Spleen (tissue), 11 donors: ENCODE results near the gene CSGALNACT2. TPM values are rescaled to one million over a fixed set of nuclear protein-coding genes. Genes with fewer than 3 reads are reported as not detected.

ENCODE experiments used
- DNase-seq: peaks from one replicate; pipeline ENCODE4 v3.0.0-alpha.2; 2020
- H3K27ac ChIP-seq, 8 donors: fragments of 200-600 bp; sonication (generic) in 7 of 8; 1 replicate in 4 of 8; 2 replicates in 4 of 8; pipeline versions ENCODE4 v1.5.0 to v1.8.0; 2016 to 2021; ENCODE audit warnings: inconsistent platforms in 4 of 8, mild to moderate bottlenecking in 4 of 8, moderate library complexity in 1 of 8
- H3K27me3 ChIP-seq, 7 donors: fragments of 200-600 bp; sonication (generic) in 6 of 7; replicated peaks in 1 of 7; 1 replicate in 4 of 7; 2 replicates in 3 of 7; pipeline versions ENCODE4 v1.5.0 to v1.8.0; 2016 to 2021; ENCODE audit warnings: inconsistent platforms in 3 of 7, mild to moderate bottlenecking in 1 of 7
- H3K36me3 ChIP-seq, 6 donors: fragments of 200-600 bp; sonication (generic) in 5 of 6; 1 replicate in 4 of 6; 2 replicates in 2 of 6; pipeline versions ENCODE4 v1.5.0 to v1.8.0; 2016 to 2021; ENCODE audit warnings: inconsistent platforms in 2 of 6
- H3K4me1 ChIP-seq, 6 donors: fragments of 200-600 bp; sonication (generic) in 5 of 6; 1 replicate in 3 of 6; 2 replicates in 3 of 6; pipeline versions ENCODE4 v1.5.0 to v1.8.0; 2016 to 2021; ENCODE audit warnings: inconsistent platforms in 3 of 6
- H3K4me3 ChIP-seq, 8 donors: fragments of 200-600 bp; sonication (generic) in 7 of 8; 1 replicate in 4 of 8; 2 replicates in 4 of 8; pipeline versions ENCODE4 v1.5.0 to v1.8.0; 2016 to 2021; ENCODE audit warnings: inconsistent platforms in 4 of 8, mild to moderate bottlenecking in 4 of 8, moderate library complexity in 2 of 8
- H3K9me3 ChIP-seq, 8 donors: fragments of 200-600 bp; sonication (generic) in 7 of 8; 1 replicate in 4 of 8; 2 replicates in 4 of 8; pipeline versions ENCODE4 v1.5.0 to v1.8.0; 2016 to 2021; ENCODE audit warnings: inconsistent platforms in 4 of 8
- POLR2A ChIP-seq, 3 donors: fragments of 450-650 bp; IDR thresholded peaks; one replicate each; pipeline ENCODE4 v1.5.1; 2017; ENCODE audit warnings: antibody characterized with exemption in 3 of 3, mild to moderate bottlenecking in 1 of 3
- POLR2AphosphoS5 ChIP-seq, 3 donors: sonication (generic); formaldehyde crosslinking; IDR thresholded peaks; one replicate each; pipeline ENCODE4 v1.5.1; 2017; ENCODE audit warnings: antibody characterized with exemption in 3 of 3
- WGBS, 5 donors: extraction: QIAGEN DNeasy Blood & Tissue Kit in 3 of 5; methylation state at CpG; one replicate each; pipeline versions ENCODE4 v1.1.5 to v1.1.7; 2013 to 2018; 5-methylcytosine and 5-hydroxymethylcytosine counted together
- intact Hi-C: fragments of 100-400 bp; cut with DNase I; formaldehyde crosslinking; loops from one replicate; pipeline ENCODE4 v1.15.0; 2023; ENCODE audit warnings: low total_unique reads
- polyA plus RNA-seq, 3 donors: library from polyadenylated mRNA; stranded (reverse); fragments of 200-250 nt; gene quantifications; one replicate each; pipeline ENCODE4 v1.2.1, GENCODE V29; 2013
- total RNA-seq, 7 donors: library from RNA; depleted of rRNA in 3 of 7; stranded (reverse); fragments of >200 nt in 3 of 7; fragmentation: NEBNext Ultra II Directional in 4 of 7; extraction: Animal tissue kit (Norgen Biotek cat#: 25700) in 4 of 7; gene quantifications; one replicate each; pipeline versions ENCODE4 v1.1.0 to v1.2.1, GENCODE V29; 2016 to 2021
- TF ChIP-seq, protein P1 (sequence below), 11 experiments: fragments of 200-600 bp in 7 of 11; fragments of 450-650 bp in 4 of 11; sonication (generic) in 4 of 11; IDR thresholded peaks in 8 of 11; conservative IDR thresholded peaks in 3 of 11; 1 replicate in 7 of 11; 2 replicates in 4 of 11; pipeline versions ENCODE4 v1.4.0 to v1.8.0; 2016 to 2021; ENCODE audit warnings: antibody characterized with exemption in 11 of 11, inconsistent platforms in 4 of 11, mild to moderate bottlenecking in 1 of 11
- donor health status: healthy with polysubstance abuse.
- donor health status: DM: no; HTN: no; CAD: no; lungs with moderate emphysema.
- donor health status: DM: no; HTN: no; CAD: no.
- donor health status: Bipolar disorder and iron deficiency.
- donor health status: healthy.
- donor health status: DM: no; HTN: no; CAD: no.
- donor health status: DM: yes; HTN: yes; CAD: no.

CSGALNACT2 gene
- total and polyA plus RNA-seq, 10 donors: 8.1 to 77.1 (median 34.2) TPM

DNA sequence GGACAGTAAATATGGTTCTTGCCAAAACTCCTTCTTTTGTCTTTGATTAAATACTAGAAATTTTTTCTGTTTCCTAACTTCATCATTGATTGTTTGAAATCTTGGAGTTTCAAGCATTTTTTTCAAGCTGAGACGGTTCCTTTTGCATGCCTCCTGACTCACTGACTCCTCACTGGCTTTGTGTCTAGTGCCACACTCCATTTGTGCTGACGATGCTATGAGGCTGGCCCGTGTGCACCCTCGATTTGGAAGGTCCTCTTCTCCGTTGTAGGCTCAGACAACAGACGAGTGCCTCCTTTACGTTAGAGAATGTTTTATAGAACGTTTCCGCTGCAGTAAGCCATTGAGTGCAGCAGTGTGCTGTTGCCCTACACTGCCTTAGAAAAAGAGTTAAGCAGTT is 10.8 kb upstream of the CSGALNACT2 start:
- H3K4me1 ChIP-seq: peaks cover 3 to 34% (median 9%) of the 10 kb centered on the region in 6 donors
- no peak overlapping the region for H3K4me3 ChIP-seq
- no peaks in the 10 kb centered on the region for H3K36me3 ChIP-seq
- no peaks in the 10 kb centered on the region for H3K27me3 ChIP-seq
- WGBS, 5 donors: 84 to 95% (median 87%) methylated on average over 9 of the region's 9 CpGs
- no peak for DNase-seq
- intact Hi-C loops: no loop called here
- no peaks in the 10 kb centered on the region for H3K9me3 ChIP-seq
- TF ChIP-seq POLR2A (IDR thresholded peaks at IDR 0.05): no peak
- TF ChIP-seq POLR2AphosphoS5 (IDR thresholded peaks at IDR 0.05): no peak
- TF ChIP-seq, protein P1, sequence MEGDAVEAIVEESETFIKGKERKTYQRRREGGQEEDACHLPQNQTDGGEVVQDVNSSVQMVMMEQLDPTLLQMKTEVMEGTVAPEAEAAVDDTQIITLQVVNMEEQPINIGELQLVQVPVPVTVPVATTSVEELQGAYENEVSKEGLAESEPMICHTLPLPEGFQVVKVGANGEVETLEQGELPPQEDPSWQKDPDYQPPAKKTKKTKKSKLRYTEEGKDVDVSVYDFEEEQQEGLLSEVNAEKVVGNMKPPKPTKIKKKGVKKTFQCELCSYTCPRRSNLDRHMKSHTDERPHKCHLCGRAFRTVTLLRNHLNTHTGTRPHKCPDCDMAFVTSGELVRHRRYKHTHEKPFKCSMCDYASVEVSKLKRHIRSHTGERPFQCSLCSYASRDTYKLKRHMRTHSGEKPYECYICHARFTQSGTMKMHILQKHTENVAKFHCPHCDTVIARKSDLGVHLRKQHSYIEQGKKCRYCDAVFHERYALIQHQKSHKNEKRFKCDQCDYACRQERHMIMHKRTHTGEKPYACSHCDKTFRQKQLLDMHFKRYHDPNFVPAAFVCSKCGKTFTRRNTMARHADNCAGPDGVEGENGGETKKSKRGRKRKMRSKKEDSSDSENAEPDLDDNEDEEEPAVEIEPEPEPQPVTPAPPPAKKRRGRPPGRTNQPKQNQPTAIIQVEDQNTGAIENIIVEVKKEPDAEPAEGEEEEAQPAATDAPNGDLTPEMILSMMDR (IDR thresholded peaks at IDR 0.05 in 8 of 11, conservative IDR thresholded peaks at IDR 0.05 in 3 of 11): no peak
- peak overlapping the region in 2 of 8 donors; percentile 44 to 64 for H3K27ac ChIP-seq

DNA sequence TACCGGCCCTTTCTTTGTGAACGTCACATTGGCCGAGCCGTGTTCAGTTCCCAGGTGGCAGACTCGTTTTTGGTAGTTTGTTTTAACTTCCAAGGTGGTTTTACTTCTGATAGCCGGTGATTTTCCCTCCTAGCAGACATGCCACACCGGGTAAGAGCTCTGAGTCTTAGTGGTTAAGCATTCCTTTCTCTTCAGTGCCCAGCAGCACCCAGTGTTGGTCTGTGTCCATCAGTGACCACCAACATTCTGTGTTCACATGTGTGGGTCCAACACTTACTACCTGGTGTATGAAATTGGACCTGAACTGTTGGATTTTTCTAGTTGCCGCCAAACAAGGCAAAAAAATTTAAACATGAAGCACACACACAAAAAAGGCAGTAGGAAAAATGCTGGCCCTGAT is 9.9 kb upstream of the CSGALNACT2 start:
- DNase-seq: no peak

DNA sequence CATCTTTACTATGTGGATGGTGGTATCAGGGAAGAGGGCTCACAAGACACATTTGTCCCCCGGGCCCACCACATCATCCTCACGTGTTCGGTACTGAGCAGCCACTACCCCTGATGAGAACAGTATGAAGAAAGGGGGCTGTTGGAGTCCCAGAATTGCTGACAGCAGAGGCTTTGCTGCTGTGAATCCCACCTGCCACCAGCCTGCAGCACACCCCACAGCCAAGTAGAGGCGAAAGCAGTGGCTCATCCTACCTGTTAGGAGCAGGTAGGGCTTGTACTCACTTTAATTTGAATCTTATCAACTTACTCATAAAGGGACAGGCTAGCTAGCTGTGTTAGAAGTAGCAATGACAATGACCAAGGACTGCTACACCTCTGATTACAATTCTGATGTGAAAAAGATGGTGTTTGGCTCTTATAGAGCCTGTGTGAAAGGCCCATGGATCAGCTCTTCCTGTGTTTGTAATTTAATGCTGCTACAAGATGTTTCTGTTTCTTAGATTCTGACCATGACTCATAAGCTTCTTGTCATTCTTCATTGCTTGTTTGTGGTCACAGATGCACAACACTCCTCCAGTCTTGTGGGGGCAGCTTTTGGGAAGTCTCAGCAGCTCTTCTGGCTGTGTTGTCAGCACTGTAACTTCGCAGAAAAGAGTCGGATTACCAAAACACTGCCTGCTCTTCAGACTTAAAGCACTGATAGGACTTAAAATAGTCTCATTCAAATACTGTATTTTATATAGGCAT is 9.1 kb upstream of the CSGALNACT2 start:
- H3K36me3 ChIP-seq: no peaks in the 10 kb centered on the region
- H3K9me3 ChIP-seq: no peaks in the 10 kb centered on the region
- DNase-seq: peak; percentile 22
- peak overlapping the region in 7 of 8 donors; percentile 22 to 80 (median 73) for H3K27ac ChIP-seq
- TF ChIP-seq, protein P1 (IDR thresholded peaks at IDR 0.05 in 8 of 11, conservative IDR thresholded peaks at IDR 0.05 in 3 of 11): no peak
- TF ChIP-seq POLR2A (IDR thresholded peaks at IDR 0.05): no peak
- peak in 1 of 3 donors; percentile 56 for TF ChIP-seq POLR2AphosphoS5 (IDR thresholded peaks at IDR 0.05)
- WGBS, 5 donors: 66 to 73% (median 69%) methylated on average over 6 of the region's 6 CpGs
- no peaks in the 10 kb centered on the region for H3K27me3 ChIP-seq
- H3K4me3 ChIP-seq: no peak overlapping the region
- H3K4me1 ChIP-seq: peaks cover 3 to 34% (median 9%) of the 10 kb centered on the region in 6 donors
- intact Hi-C loops: no loop called here

More for the DNA sequence above, 9.9 kb upstream of the CSGALNACT2 start:
- TF ChIP-seq POLR2A (IDR thresholded peaks at IDR 0.05) (no peak), POLR2AphosphoS5 (IDR thresholded peaks at IDR 0.05) (no peak)
- TF ChIP-seq, protein P1 (IDR thresholded peaks at IDR 0.05 in 8 of 11, conservative IDR thresholded peaks at IDR 0.05 in 3 of 11): no peak
- Histone ChIP-seq H3K4me1 (peaks cover 3 to 34% (median 9%) of the 10 kb centered on the region in 6 donors), H3K9me3 (no peaks in the 10 kb centered on the region), H3K4me3 (no peak overlapping the region), H3K27me3 (no peaks in the 10 kb centered on the region), H3K27ac (peak overlapping the region in 5 of 8 donors; percentile 22 to 80 (median 73)), H3K36me3 (no peaks in the 10 kb centered on the region)
- intact Hi-C loops: no loop called here
- WGBS, 5 donors: 84 to 91% (median 86%) methylated on average over 8 of the region's 8 CpGs

DNA sequence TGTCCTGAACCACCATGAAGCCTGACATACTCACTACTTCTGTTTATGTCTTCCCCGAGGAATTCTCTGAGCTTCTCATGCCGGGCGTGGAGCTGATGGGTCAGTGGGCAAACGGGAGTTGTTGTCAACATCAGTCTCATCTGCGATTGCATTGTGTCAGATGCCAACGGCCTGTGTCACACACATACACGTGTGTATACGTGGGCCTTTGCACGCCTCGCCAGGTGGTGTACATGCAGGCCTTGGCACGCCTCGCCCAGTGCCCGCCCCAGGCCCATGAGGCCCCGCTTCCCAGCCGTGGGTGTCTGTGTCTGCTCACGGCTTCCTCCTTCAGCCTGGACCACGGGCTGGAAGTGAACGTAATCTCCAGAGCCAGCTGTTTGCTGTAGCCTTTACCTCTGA is 7.5 kb upstream of the CSGALNACT2 start:
- TF ChIP-seq, protein P1 (IDR thresholded peaks at IDR 0.05 in 8 of 11, conservative IDR thresholded peaks at IDR 0.05 in 3 of 11): no peak
- TF ChIP-seq POLR2AphosphoS5 (IDR thresholded peaks at IDR 0.05): no peak
- TF ChIP-seq POLR2A (IDR thresholded peaks at IDR 0.05): no peak
- intact Hi-C loops: no loop called here
- H3K4me3 ChIP-seq: no peak overlapping the region
- peak; percentile 76 for DNase-seq
- no peaks in the 10 kb centered on the region for H3K27me3 ChIP-seq
- WGBS, 5 donors: 76 to 85% (median 80%) methylated on average over 15 to 18 of the region's 18 CpGs
- H3K9me3 ChIP-seq: no peaks in the 10 kb centered on the region
- peaks cover 3 to 34% (median 9%) of the 10 kb centered on the region in 6 donors for H3K4me1 ChIP-seq
- H3K27ac ChIP-seq: no peak overlapping the region
- no peaks in the 10 kb centered on the region for H3K36me3 ChIP-seq
